ENCODE measurements around the gene COL5A1. TPM values are rescaled to one million over a fixed set of nuclear protein-coding genes. Genes with fewer than 3 reads are reported as not detected.

The COL5A1 gene
- total RNA-seq, 2 experiments from 2014 or later: 0.05 to 0.08 TPM

DNA sequence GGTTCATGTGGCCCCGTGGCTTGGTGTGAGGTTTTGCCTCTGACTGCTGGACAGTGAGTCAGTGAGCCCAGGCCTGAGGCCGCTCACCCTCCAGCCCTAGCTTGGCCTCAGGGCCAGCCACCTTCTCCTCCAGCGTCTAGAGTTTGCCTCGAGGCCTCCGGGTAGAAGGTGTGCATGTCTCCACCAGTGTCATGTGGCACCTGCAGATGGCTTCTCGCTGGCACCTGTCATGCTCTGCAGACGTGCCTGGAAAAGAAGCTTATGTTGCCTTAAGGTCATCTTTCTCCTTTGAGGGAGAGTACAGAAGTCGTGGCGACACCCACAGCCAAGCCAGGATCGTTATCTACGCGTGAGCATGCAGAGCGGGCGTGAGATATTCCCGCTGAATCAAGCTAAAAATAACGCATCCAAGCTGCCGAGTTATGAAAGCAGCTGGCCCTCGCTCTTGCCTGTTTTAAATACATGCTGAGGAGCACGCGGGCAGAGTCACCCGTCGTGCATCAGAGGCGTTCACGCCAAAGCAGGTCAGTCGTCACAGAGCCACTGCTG, 159.3 kb downstream of the COL5A1 start:
- no peaks in the 10 kb centered on the region for H3K36me3 Mint-ChIP-seq (ENCODE audit: low read depth)
- H3K27ac Mint-ChIP-seq: no peak overlapping the region
- no peaks in the 10 kb centered on the region for H3K4me1 Mint-ChIP-seq (ENCODE audit: low read depth)
- DNase-seq (no peak), ATAC-seq (no peak)
- no peaks in the 10 kb centered on the region for H3K27me3 Mint-ChIP-seq (ENCODE audit: low read depth)
- CTCF ChIA-PET: no interaction called here
- POLR2A ChIA-PET: no interaction called here
- no peak overlapping the region for H3K4me3 Mint-ChIP-seq
- H3K9me3 Mint-ChIP-seq (ENCODE audit: insufficient read depth): no peaks in the 10 kb centered on the region

DNA sequence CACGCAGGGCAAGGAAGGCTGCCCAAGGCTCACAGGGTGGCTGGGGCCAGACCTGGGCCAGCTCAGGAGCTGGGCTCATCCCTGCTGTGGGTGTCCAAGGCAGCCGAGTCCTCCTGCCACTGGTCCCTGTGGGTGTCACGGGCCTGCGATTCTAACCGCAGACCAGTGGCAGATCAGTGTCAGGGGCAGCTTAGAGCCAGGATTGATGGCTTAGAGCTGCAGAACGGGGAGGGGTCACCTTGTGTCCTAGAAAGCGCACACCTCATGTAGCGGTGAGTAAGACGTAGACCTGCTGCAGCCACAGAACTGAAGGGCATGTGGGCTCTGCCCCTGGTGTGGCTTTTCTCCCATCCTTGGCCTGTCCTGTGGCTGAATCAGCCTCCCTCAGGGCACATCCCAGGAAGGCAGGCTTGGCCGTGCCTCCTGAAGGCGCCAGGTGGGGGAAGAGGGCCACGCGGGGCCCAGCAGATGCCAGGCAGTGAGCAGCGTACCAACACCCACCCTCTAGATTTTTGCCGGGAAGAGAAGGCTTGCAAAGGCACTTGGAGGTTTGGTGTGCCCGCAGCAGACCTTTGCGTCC, 160.7 kb downstream of the COL5A1 start:
- no peaks in the 10 kb centered on the region for H3K9me3 Mint-ChIP-seq (ENCODE audit: insufficient read depth)
- no peaks in the 10 kb centered on the region for H3K36me3 Mint-ChIP-seq (ENCODE audit: low read depth)
- H3K27me3 Mint-ChIP-seq (ENCODE audit: low read depth): no peaks in the 10 kb centered on the region
- CTCF ChIA-PET: no interaction called here
- DNase-seq (no peak), ATAC-seq (no peak)
- POLR2A ChIA-PET: no interaction called here
- H3K27ac Mint-ChIP-seq: no peak overlapping the region
- H3K4me3 Mint-ChIP-seq: no peak overlapping the region
- H3K4me1 Mint-ChIP-seq (ENCODE audit: low read depth): no peaks in the 10 kb centered on the region

DNA sequence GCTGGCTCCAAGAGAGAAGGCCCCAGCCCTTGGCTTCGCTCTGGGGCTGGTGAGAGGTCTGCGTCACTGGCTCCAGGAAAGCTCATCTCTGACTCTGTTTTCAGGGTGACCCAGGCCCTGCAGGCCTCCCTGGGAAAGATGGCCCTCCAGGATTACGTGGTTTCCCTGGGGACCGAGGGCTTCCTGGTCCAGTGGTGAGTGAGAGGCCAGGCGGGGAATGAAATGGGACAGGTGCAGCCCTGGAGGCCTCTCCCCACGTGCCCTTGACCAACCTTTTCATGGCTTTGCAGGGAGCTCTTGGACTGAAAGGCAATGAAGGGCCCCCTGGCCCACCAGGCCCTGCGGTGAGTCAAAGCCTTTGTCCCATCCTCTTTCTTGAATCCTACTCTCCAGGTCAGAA, 163.3 kb downstream of the COL5A1 start:
- no peak for ATAC-seq
- H3K27me3 Mint-ChIP-seq (ENCODE audit: low read depth): no peaks in the 10 kb centered on the region
- CTCF ChIA-PET: no interaction called here

DNA sequence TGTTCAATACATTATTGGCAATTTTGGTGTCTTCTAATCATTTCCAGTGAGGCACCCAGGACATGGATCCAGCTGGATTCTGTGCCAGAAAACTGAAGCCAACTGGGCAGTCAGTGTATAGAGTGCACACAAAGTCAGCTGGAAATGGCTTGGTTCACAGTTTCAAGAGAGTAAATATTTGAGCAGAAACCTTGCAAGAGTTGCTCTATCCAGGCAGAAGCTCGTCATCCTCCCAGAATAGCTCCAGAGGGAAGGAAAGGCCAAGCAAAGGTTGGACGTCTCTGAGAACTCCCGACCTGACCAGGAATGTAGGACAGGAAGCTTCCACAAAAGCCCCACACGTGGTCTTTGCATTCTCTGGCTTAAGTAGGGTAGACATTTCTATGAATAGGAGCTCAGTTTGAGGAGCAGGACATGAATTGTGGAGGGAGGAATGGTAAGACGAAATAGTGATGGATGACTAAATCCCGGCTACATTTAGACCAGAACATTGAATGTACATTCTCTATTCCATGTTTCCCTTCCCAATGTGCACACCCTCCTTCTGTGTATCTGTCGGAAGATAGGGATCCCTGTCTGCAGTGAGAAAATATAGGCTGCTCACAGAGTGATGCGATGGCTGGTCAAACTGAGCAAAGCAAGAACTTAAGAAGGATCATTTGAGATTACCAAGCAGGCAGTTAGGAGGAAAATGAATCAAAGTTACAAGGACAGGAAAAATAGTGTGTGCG, 166.3 kb downstream of the COL5A1 start:
- H3K4me1 Mint-ChIP-seq (ENCODE audit: low read depth): no peaks in the 10 kb centered on the region
- H3K27me3 Mint-ChIP-seq (ENCODE audit: low read depth): no peaks in the 10 kb centered on the region
- H3K9me3 Mint-ChIP-seq (ENCODE audit: insufficient read depth): no peaks in the 10 kb centered on the region
- ChIA-PET CTCF (no interaction called here), POLR2A (no interaction called here)
- H3K4me3 Mint-ChIP-seq: no peak overlapping the region
- ATAC-seq: no peak
- DNase-seq: no peak
- no peak overlapping the region for H3K27ac Mint-ChIP-seq
- H3K36me3 Mint-ChIP-seq (ENCODE audit: low read depth): no peaks in the 10 kb centered on the region

More for the DNA sequence above, 163.3 kb downstream of the COL5A1 start:
- Mint-ChIP-seq H3K4me3 (no peak overlapping the region), H3K27ac (no peak overlapping the region), H3K9me3 (ENCODE audit: insufficient read depth) (no peaks in the 10 kb centered on the region), H3K36me3 (ENCODE audit: low read depth) (no peaks in the 10 kb centered on the region), H3K4me1 (ENCODE audit: low read depth) (no peaks in the 10 kb centered on the region)
- no peak for DNase-seq
- POLR2A ChIA-PET: no interaction called here

DNA sequence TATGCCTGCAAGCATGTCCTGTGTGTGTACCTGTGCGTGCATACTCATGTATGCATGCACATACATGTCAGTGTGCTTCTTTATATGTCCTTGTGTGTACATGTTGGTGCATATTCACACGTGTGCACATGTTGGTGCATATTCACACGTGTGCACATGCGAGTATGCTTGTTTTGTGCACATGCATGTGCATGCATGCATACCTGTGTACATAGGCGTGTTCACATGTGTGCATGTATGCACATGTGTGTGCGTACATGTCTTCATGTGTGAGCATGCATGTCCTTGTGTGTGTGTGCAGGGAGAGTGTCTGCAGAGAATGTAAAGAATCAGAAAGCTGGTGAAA, 166.8 kb downstream of the COL5A1 start:
- Mint-ChIP-seq H3K4me1 (ENCODE audit: low read depth) (no peaks in the 10 kb centered on the region), H3K4me3 (no peak overlapping the region), H3K27me3 (ENCODE audit: low read depth) (no peaks in the 10 kb centered on the region), H3K27ac (no peak overlapping the region), H3K9me3 (ENCODE audit: insufficient read depth) (no peaks in the 10 kb centered on the region), H3K36me3 (ENCODE audit: low read depth) (no peaks in the 10 kb centered on the region)
- no peak for ATAC-seq
- CTCF ChIA-PET: no interaction called here
- POLR2A ChIA-PET: no interaction called here
- no peak for DNase-seq

DNA sequence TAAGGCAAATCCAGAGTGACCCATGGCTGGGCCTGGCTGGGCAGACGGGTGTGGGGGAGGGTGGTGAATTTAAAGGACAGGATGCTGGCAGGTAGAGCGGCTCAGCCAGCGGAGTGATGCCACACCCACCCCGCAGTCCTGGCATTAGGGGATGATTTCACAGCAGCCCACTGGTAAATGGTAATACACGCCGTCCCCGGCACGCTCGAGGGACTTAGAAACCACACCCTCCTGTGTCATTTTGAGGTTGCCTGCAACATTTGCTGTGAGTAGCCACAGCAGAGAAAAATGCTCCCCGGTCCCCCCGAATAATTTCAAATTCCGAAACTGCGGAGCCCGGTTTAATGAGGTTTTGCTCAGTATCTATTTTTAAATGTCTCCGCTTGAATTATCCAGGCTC, 167.7 kb downstream of the COL5A1 start:
- ChIA-PET POLR2A (no interaction called here), CTCF (no interaction called here)
- Mint-ChIP-seq H3K4me3 (no peak overlapping the region), H3K4me1 (ENCODE audit: low read depth) (no peaks in the 10 kb centered on the region), H3K27ac (no peak overlapping the region), H3K27me3 (ENCODE audit: low read depth) (no peaks in the 10 kb centered on the region), H3K36me3 (ENCODE audit: low read depth) (no peaks in the 10 kb centered on the region), H3K9me3 (ENCODE audit: insufficient read depth) (no peaks in the 10 kb centered on the region)
- ATAC-seq (no peak), DNase-seq (no peak)

DNA sequence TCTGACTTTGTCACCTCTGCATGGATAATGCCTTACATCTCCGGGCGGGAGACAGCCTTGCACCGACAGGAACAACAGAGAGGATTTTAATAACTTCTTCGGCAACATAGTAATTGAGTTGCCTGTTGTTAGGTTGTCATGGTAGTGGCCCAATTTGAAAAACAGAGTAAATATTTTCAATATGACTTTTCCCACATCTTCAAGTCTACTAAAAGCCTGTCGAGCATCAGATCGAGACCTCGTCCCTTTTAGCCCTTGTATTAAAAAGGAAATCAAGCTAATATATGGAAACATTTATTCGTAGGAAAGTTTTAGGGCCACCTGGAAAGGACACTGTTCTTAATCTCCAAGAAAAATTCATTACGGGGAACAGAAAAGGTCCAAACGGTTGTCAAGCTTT, 168.2 kb downstream of the COL5A1 start:
- Mint-ChIP-seq H3K27me3 (ENCODE audit: low read depth) (no peaks in the 10 kb centered on the region), H3K36me3 (ENCODE audit: low read depth) (no peaks in the 10 kb centered on the region), H3K9me3 (ENCODE audit: insufficient read depth) (no peaks in the 10 kb centered on the region), H3K4me1 (ENCODE audit: low read depth) (no peaks in the 10 kb centered on the region), H3K27ac (no peak overlapping the region), H3K4me3 (no peak overlapping the region)
- DNase-seq (no peak), ATAC-seq (no peak)
- ChIA-PET CTCF (no interaction called here), POLR2A (no interaction called here)

DNA sequence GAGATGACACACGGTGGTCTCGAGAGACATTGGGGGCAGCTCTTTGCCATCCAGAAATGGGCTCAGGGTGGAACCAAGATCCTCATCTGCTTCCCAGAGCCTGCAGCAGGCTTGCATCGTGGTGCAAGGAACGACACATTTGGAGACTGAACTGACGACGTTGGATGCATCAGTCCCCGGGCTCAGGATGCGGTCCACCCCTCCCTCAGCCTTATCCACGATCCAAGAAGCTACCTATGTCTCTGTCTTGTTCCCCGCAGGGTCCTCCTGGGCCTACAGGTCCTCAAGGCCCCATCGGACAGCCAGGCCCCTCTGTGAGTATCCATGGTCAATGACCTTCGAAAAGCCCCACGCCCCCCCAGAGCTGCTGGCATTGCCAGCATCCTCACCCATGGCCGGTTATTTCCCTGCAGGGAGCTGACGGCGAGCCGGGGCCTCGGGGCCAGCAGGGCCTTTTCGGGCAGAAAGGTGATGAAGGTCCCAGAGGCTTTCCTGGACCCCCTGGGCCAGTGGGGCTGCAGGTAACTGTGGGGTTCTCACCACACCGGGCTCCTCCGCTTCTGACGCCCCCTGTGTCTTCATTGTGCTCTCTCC, 169.6 kb downstream of the COL5A1 start:
- H3K36me3 Mint-ChIP-seq (ENCODE audit: low read depth): no peaks in the 10 kb centered on the region
- no peaks in the 10 kb centered on the region for H3K27me3 Mint-ChIP-seq (ENCODE audit: low read depth)
- POLR2A ChIA-PET: no interaction called here
- ATAC-seq: no peak
- H3K4me1 Mint-ChIP-seq (ENCODE audit: low read depth): no peaks in the 10 kb centered on the region
- no peak overlapping the region for H3K27ac Mint-ChIP-seq
- CTCF ChIA-PET: no interaction called here
- no peaks in the 10 kb centered on the region for H3K9me3 Mint-ChIP-seq (ENCODE audit: insufficient read depth)
- no peak overlapping the region for H3K4me3 Mint-ChIP-seq
- no peak for DNase-seq

DNA sequence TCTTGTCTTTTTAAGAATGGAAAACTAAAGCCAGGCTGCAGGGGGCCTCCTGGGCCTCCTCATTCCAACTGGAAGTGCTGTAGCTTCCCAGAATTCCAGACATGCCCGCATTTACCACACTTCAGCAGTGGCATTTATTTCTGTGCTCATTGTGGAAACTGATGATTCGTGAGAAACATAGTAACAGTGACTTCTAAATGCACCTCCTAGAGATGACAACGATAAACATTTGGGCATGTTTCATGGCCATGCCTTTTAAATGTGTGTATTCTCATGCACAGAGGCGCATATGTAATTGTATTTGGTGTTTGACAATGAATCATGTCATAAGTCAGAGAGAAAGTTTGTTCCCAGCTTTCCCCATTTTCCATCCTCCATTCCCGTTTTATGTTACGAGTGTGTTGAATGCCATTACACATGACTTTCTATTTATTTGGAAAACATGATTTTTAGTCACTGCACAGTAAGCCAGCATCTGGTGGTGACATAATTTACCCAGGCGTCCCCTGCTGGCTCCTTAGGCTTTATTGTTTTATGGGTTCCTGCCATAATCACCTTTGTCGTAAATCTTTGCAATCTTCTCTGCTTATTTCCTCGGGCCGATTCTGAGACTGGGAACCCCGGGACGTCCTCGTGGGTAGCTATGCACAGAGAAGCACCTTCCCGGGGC, 170.2 kb downstream of the COL5A1 start:
- no peaks in the 10 kb centered on the region for H3K36me3 Mint-ChIP-seq (ENCODE audit: low read depth)
- no peaks in the 10 kb centered on the region for H3K27me3 Mint-ChIP-seq (ENCODE audit: low read depth)
- DNase-seq (no peak), ATAC-seq (no peak)
- ChIA-PET CTCF (no interaction called here), POLR2A (interaction anchor here (0.7 kb wide), 1 partner anchor 1311 kb away, joined by 4 read pairs; no protein-coding TSS in a partner anchor)
- H3K27ac Mint-ChIP-seq: no peak overlapping the region
- no peaks in the 10 kb centered on the region for H3K9me3 Mint-ChIP-seq (ENCODE audit: insufficient read depth)
- no peak overlapping the region for H3K4me3 Mint-ChIP-seq
- H3K4me1 Mint-ChIP-seq (ENCODE audit: low read depth): no peaks in the 10 kb centered on the region

DNA sequence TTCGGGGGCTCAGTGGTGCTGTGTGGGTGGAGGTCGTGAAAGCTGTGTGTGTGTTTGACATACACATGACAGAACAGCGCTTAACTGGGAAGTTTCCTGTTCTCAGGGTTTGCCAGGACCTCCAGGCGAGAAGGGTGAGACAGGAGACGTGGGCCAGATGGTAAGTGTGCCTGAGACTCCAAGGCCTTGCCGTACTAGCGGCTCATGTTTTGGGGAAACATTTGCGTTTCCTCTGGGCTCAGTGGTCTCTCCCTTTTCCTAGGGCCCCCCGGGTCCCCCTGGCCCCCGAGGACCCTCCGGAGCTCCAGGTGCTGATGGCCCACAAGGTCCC, 170.7 kb downstream of the COL5A1 start:
- ChIA-PET CTCF (no interaction called here), POLR2A (interaction anchor here (0.7 kb wide), 1 partner anchor 1312 kb away, joined by 4 read pairs; no protein-coding TSS in a partner anchor)
- DNase-seq (no peak), ATAC-seq (no peak)
- H3K36me3 Mint-ChIP-seq (ENCODE audit: low read depth): no peaks in the 10 kb centered on the region
- no peaks in the 10 kb centered on the region for H3K4me1 Mint-ChIP-seq (ENCODE audit: low read depth)
- no peak overlapping the region for H3K27ac Mint-ChIP-seq
- H3K4me3 Mint-ChIP-seq: no peak overlapping the region
- H3K27me3 Mint-ChIP-seq (ENCODE audit: low read depth): no peaks in the 10 kb centered on the region
- no peaks in the 10 kb centered on the region for H3K9me3 Mint-ChIP-seq (ENCODE audit: insufficient read depth)

DNA sequence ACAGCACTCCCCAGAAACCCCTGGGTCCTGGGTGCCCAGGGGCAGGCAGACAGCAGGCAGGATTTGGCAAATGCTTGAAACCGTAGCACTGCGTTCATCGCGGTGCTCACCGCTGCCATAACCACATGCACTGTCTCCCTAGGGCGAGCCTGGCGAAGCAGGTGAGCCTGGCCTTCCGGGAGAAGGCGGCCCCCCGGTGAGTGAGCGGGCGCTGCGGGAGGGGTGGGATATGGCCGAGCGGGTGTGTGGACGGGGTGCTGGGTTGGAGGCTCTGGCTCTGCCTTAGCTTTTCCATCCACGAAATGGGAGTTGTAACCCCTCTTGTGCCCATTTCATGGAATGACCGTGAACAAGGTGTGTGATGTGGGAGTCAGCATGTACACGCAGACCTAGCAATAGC, 172.2 kb downstream of the COL5A1 start:
- no peak for ATAC-seq
- Mint-ChIP-seq H3K27ac (no peak overlapping the region), H3K36me3 (ENCODE audit: low read depth) (no peaks in the 10 kb centered on the region), H3K27me3 (ENCODE audit: low read depth) (no peaks in the 10 kb centered on the region), H3K9me3 (ENCODE audit: insufficient read depth) (no peaks in the 10 kb centered on the region), H3K4me3 (no peak overlapping the region), H3K4me1 (ENCODE audit: low read depth) (no peaks in the 10 kb centered on the region)
- CTCF ChIA-PET: no interaction called here
- POLR2A ChIA-PET: no interaction called here
- no peak for DNase-seq

DNA sequence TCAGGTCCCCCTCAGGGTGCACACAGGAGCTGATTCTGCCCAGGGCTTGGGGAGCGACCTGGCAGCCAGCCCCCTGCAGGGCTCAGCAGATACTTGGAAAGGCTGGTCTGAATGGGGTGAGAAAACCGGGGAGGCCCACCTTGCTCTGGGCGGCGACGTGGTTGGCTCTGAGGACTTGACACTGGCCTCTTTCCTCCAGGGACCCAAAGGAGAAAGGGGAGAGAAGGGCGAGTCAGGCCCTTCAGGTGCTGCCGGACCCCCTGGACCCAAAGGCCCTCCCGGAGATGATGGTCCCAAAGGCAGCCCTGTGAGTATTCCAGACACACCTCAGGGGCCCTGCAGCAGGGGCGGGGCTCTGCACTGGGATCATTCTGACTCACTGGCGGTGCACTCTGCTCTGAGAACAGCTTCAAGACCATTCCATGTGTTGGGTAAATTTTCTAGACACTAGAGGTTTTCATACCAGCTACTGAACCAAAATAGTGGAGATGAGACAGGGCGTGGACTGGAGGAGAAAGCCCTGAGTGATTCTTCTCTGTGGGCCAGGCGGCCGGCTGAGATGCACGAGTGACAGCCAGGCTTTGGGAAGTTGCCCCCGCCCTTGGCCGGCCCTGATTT, 173.1 kb downstream of the COL5A1 start:
- H3K36me3 Mint-ChIP-seq (ENCODE audit: low read depth): no peaks in the 10 kb centered on the region
- no peak for DNase-seq
- no peak overlapping the region for H3K4me3 Mint-ChIP-seq
- no peaks in the 10 kb centered on the region for H3K27me3 Mint-ChIP-seq (ENCODE audit: low read depth)
- CTCF ChIA-PET: no interaction called here
- H3K4me1 Mint-ChIP-seq (ENCODE audit: low read depth): no peaks in the 10 kb centered on the region
- no peak overlapping the region for H3K27ac Mint-ChIP-seq
- H3K9me3 Mint-ChIP-seq (ENCODE audit: insufficient read depth): no peaks in the 10 kb centered on the region
- no peak for ATAC-seq
- POLR2A ChIA-PET: no interaction called here
